ENCODE data around the gene NPEPL1. TPM values are rescaled to one million over a fixed set of nuclear protein-coding genes. Genes with fewer than 3 reads are reported as not detected.
A peak's percentile ranks its signal among the peaks of the same experiment; 100 is the strongest.

Gene NPEPL1
- total RNA-seq, 1 donor from 2014 or later, result 22.3 TPM

DNA sequence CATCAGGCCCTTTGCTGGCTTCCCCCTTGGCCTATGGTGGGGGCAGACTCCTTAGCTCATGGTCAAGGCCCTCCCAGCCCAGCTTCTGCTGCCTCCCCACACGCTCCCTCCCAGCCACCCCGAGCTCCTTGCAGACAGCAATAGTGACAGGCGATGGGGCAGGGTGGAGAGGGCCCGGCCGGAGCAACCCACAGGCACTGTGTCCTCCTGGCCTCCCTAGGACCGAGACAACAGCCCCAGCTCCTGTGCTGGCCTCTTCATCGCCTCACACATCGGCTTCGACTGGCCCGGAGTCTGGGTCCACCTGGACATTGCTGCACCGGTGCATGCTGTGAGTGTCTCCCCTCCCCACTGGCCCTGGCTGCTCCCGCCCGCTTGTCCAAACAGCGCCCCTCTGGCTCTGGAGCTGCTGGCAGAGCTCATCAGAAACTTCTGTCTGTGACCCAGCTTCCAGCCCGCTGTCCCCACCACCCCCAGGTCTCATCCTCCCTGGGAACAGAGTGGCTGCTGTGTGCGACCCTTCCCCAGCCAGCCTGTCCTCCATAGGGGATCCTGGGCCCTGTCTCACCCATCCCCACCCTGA lies 21.8 kb downstream of the NPEPL1 start:
- intact Hi-C loops (cut with micrococcal nuclease), result no loop called here
- Mint-ChIP-seq H3K9me3 (no peaks in the 10 kb centered on the region), H3K27ac (no peak overlapping the region), H3K36me3 (ENCODE audit: low read depth) (no peaks in the 10 kb centered on the region), H3K4me3 (no peak overlapping the region), H3K27me3 (no peaks in the 10 kb centered on the region), H3K4me1 (no peaks in the 10 kb centered on the region)
- peak; percentile 46 for DNase-seq

DNA sequence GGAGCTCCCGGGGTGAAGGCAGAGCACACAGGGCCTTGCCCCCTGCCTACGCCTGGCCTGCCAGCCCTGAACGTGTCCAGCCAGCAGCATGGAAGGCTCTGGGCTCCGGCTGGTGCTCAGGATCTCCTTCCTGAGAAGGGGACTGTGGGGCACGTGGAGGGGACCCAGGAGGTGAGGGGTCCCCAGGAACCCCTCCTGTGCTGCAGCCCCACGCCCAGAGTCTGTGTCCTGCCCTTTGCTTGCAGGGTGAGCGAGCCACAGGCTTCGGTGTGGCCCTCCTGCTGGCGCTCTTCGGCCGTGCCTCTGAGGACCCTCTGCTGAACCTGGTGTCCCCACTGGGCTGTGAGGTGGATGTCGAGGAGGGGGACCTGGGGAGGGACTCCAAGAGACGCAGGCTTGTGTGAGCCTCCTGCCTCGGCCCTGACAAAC lies 22.3 kb downstream of the NPEPL1 start:
- Mint-ChIP-seq H3K9me3 (no peaks in the 10 kb centered on the region), H3K27ac (no peak overlapping the region), H3K36me3 (ENCODE audit: low read depth) (no peaks in the 10 kb centered on the region), H3K27me3 (no peaks in the 10 kb centered on the region), H3K4me3 (no peak overlapping the region), H3K4me1 (no peaks in the 10 kb centered on the region)
- DNase-seq, result peak; percentile 52
- intact Hi-C loops (cut with micrococcal nuclease), result no loop called here

DNA sequence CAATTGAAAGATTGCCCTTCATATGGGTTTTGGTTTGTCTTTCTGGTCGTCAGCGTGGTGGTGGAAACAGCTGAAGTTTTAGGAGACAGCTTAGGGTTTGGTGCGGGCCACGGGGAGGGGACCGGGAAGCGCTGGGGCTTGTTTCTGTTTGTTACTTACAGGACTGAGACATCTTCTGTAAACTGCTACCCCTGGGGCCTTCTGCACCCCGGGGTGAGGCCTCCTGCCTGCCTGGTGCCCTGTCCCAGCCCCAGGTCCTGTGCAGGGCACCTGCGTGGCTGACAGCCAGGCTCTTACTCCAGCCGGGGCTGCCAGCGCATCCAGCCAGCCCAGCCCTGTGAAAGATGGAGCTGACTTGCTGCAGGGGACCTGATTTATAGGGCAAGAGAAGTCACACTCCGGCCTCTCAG lies 22.8 kb downstream of the NPEPL1 start:
- Mint-ChIP-seq H3K27me3 (no peaks in the 10 kb centered on the region), H3K27ac (no peak overlapping the region), H3K36me3 (ENCODE audit: low read depth) (no peaks in the 10 kb centered on the region), H3K4me3 (no peak overlapping the region), H3K9me3 (no peaks in the 10 kb centered on the region), H3K4me1 (no peaks in the 10 kb centered on the region)
- DNase-seq, result peak; percentile 50
- intact Hi-C loops (cut with micrococcal nuclease), result no loop called here

DNA sequence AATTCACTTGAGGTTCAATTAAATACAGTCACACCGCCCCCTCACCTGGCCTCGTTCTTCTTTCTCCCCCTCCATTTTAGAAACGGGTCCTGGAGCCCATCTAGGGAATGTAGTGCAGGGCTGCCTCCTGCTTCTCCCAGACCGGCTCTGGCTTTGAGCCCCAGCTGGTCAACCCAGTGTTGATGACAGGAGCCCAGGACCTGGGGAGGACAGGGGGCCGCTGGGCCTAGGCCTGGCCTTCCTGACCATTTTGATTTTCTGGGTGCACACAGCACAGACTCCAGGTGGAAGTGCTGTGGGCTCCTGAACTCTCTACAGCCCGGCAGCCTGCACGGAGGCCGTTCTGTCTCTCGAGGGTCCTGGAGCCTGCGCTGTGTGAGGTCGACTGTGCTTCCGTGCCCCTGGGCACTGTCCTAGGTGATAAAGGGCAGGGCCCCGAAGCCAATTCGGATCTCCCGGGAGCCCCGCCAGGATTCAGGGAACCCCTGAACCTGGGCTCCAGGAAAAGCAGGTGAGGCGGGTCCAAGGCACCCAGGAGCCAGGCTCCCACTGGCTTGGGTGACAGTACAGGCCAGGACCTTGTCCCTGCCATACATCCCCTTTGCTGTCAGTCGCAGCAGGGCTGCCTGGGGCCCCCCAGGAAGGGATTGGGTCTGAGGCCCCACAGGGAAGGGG lies 23.3 kb downstream of the NPEPL1 start:
- Mint-ChIP-seq H3K4me1 (no peaks in the 10 kb centered on the region), H3K27me3 (peaks cover 3% of the 10 kb centered on the region), H3K27ac (no peak overlapping the region), H3K36me3 (ENCODE audit: low read depth) (no peaks in the 10 kb centered on the region), H3K4me3 (no peak overlapping the region), H3K9me3 (no peaks in the 10 kb centered on the region)
- intact Hi-C loops (cut with micrococcal nuclease), result no loop called here
- DNase-seq, result peak; percentile 45

DNA sequence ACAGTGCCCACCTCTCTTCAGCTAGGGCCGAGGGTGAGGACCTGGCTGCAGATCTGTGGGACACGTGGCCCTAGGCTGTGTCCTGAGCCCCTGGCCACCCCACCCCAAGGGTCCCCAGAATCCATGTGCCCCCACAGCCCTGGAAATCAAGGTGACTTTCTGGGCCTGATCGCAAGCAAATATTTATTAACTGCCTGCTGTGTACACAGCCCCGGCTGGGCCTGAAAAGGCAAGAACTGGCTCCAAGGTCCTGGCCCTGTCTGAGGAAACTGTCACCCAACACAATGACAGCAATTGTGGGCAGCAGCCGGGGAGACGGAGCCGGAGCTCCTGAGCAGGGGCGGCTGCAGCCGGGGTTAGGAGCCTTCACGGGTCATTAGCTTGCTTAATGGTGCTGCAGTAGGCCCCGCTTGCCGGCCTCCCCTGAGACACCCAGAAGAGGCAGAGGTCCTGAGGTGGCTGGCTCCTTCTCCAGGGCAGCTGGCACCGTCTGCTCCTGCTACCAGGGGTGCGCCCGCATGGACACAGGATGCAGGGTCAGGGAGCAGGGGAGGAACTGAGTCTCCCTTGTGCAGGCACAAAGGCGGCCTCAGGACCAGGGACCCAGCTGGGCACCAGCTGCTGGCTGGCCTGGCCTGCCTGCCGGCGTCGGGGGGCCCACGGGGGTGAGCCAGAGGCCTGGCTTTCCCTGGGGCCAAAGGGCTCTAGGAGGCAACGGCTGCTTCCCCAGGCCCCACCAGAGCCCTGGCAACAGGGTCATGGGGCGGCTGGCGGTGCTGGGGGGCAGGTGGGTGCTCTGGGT lies 24.1 kb downstream of the NPEPL1 start:
- DNase-seq, result peak; percentile 51
- Mint-ChIP-seq H3K4me3 (no peak overlapping the region), H3K27me3 (peaks cover 8% of the 10 kb centered on the region), H3K27ac (no peak overlapping the region), H3K9me3 (no peaks in the 10 kb centered on the region), H3K4me1 (no peaks in the 10 kb centered on the region), H3K36me3 (ENCODE audit: low read depth) (no peaks in the 10 kb centered on the region)
- intact Hi-C loops (cut with micrococcal nuclease), result no loop called here

DNA sequence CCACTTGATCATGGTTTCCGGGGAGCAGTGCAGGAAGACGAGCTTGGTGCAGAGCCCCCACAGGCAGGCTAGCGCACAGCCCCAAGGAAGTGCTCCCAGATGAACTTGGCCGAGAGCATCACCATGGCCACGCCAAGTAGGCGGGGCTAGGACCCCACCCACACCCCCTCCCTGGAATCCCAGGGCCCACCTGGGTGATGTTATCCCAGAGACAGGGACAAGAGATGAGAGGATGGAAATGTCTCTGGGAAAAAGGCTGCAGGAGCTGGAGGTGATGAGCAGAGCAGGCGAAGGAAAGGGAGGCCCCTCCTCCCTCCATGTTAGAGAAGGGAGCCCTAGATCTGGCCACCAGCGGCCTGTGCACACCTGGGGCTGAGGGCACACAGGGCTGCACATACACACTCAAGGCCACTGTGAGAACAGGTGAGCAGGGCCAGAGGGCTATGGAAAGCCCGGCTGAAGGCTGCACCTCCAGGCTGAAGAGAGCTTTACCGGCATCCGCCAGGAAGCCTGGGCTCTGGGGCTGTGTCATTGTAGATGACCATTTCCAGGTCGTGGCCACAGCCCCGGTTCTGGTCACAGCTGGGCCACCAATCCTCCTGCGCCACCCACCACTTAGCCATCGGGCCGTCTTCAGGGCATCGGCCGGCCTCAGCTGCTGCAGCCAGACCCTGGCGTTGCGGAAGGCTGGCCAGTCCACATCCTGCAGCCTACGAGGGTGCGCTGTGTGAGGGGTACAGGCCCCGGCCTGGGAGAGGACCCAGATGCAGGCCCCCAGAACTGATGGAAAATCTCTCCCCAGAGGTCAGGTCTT lies 24.9 kb downstream of the NPEPL1 start:
- Mint-ChIP-seq H3K4me3 (no peak overlapping the region), H3K27ac (no peak overlapping the region), H3K27me3 (peaks cover 14% of the 10 kb centered on the region), H3K36me3 (ENCODE audit: low read depth) (no peaks in the 10 kb centered on the region), H3K9me3 (no peaks in the 10 kb centered on the region), H3K4me1 (no peaks in the 10 kb centered on the region)
- intact Hi-C loops (cut with micrococcal nuclease), result no loop called here
- DNase-seq, result no peak

DNA sequence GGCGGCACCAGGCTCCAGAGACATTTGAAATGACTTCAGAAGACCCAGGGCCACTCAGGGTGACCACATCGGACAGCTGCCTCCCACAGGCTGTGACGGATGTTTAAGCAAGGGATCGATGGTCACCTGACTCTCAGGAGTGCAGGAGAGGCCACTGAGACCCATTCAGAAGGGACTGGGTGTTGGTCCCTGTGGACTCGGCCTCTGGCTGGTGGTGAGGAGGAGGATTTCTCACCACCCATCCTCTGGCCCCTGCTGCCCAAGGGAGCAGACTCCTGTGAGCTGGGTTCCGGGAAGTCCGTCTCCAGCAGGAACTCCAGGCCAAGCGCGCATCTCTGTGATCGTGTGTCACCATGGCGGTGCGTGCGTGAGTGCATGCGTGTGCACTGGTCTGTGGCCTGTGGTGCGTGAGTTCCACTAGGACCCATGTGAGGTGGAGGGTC lies 25.5 kb downstream of the NPEPL1 start:
- no peak overlapping the region for H3K27ac Mint-ChIP-seq
- peak; percentile 52 for DNase-seq
- no peak overlapping the region for H3K4me3 Mint-ChIP-seq

DNA sequence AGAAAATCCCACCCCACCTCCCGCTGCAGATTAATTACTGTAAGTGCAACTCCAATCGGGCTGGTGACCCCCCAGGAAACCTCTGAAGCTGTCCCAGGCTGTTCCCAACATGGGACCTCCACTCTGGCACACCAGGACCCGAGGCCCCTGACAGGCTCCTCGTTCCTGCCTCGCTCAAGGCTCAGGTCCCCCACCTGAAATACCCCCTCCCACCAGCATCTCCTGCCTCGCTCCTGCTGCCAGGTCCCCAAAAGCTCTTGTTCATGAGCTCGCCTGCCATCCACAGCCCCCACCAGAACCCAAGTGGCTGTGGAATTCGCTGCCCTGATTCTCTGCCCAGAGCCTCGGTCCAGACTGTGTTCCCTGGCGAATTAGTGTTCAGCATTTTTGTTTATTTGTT lies 26.1 kb downstream of the NPEPL1 start:
- H3K36me3 Mint-ChIP-seq (ENCODE audit: low read depth), result no peaks in the 10 kb centered on the region
- no peak overlapping the region for H3K27ac Mint-ChIP-seq
- no peak overlapping the region for H3K4me3 Mint-ChIP-seq
- intact Hi-C loops (cut with micrococcal nuclease), result no loop called here
- peaks cover 26% of the 10 kb centered on the region for H3K27me3 Mint-ChIP-seq
- no peaks in the 10 kb centered on the region for H3K9me3 Mint-ChIP-seq
- no peaks in the 10 kb centered on the region for H3K4me1 Mint-ChIP-seq
- no peak for DNase-seq

More for the DNA sequence above, 25.5 kb downstream of the NPEPL1 start:
- intact Hi-C loops (cut with micrococcal nuclease), result no loop called here
- Mint-ChIP-seq H3K9me3 (no peaks in the 10 kb centered on the region), H3K36me3 (ENCODE audit: low read depth) (no peaks in the 10 kb centered on the region), H3K27me3 (peaks cover 20% of the 10 kb centered on the region), H3K4me1 (no peaks in the 10 kb centered on the region)

DNA sequence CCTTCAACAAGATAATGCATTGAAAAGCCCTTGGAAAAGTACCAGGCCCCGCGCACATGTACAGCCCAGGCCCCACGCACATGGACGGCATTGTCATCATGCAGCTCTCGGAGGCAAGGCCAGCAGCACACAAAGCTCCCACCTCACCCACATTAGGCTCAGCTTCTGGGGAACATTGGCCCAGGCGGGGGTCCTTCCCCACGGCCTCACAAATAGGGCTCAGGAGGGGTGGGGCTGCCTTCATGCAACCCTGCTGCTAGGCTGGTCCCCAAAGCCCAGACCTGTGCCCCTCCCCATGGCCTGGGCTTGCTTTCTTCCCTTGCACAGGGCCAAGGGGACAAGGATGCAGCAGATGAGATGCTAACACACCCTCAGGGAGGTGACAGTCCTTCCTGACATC lies 26.7 kb downstream of the NPEPL1 start:
- H3K4me1 Mint-ChIP-seq, result no peaks in the 10 kb centered on the region
- no peak overlapping the region for H3K4me3 Mint-ChIP-seq
- intact Hi-C loops (cut with micrococcal nuclease), result no loop called here
- no peak overlapping the region for H3K27ac Mint-ChIP-seq
- H3K9me3 Mint-ChIP-seq, result peaks cover under 1% of the 10 kb centered on the region
- DNase-seq, result peak; percentile 49
- H3K36me3 Mint-ChIP-seq (ENCODE audit: low read depth), result no peaks in the 10 kb centered on the region
- H3K27me3 Mint-ChIP-seq, result peaks cover 31% of the 10 kb centered on the region

DNA sequence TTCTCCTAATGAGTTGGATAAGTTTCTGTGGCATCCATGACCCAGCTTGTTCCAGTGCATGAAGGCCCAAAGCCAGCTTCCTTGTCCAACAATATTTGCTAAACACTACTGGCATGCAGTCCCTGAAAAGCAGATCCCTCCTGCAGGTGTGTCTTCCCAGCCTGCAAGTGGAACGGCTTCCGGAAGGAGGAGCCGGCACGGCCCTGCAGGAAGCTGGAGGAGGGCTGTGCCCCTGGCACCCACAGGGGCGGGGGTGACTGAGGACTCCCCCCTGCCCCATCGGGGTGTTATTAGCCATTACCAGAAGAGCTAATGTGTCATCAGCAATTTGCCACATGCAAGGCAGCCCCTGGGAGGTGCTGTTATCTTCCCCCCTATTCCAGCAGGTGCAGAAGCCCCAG lies 27.4 kb downstream of the NPEPL1 start:
- no peaks in the 10 kb centered on the region for H3K4me1 Mint-ChIP-seq
- H3K27me3 Mint-ChIP-seq, result peaks cover 38% of the 10 kb centered on the region
- no peak overlapping the region for H3K27ac Mint-ChIP-seq
- H3K9me3 Mint-ChIP-seq, result peaks cover 8% of the 10 kb centered on the region
- DNase-seq, result no peak
- H3K36me3 Mint-ChIP-seq (ENCODE audit: low read depth), result no peaks in the 10 kb centered on the region
- H3K4me3 Mint-ChIP-seq, result no peak overlapping the region
- intact Hi-C loops (cut with micrococcal nuclease), result no loop called here

DNA sequence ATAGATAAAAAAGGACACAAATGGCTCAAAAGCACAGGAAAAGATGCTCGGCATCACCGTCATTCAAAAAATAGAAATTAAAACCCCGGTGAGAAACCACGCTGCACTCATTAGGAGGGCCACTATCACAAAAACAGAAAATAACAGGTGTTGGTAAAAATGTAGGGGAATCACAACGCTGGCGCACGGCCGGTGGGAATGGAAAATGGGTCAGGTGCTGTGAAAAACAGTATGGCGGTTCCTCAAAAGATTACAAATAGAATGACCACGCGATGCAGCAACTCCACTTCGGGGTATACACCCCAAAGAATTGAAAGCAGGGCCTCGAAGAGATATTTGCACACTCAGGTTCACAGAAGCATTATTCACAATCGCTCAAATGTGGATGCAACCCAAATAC lies 28.3 kb downstream of the NPEPL1 start:
- peaks cover 8% of the 10 kb centered on the region for H3K9me3 Mint-ChIP-seq
- H3K27ac Mint-ChIP-seq, result no peak overlapping the region
- H3K36me3 Mint-ChIP-seq (ENCODE audit: low read depth), result no peaks in the 10 kb centered on the region
- no peaks in the 10 kb centered on the region for H3K4me1 Mint-ChIP-seq
- DNase-seq, result no peak
- H3K27me3 Mint-ChIP-seq, result peaks cover 40% of the 10 kb centered on the region
- no peak overlapping the region for H3K4me3 Mint-ChIP-seq
- intact Hi-C loops (cut with micrococcal nuclease), result no loop called here

DNA sequence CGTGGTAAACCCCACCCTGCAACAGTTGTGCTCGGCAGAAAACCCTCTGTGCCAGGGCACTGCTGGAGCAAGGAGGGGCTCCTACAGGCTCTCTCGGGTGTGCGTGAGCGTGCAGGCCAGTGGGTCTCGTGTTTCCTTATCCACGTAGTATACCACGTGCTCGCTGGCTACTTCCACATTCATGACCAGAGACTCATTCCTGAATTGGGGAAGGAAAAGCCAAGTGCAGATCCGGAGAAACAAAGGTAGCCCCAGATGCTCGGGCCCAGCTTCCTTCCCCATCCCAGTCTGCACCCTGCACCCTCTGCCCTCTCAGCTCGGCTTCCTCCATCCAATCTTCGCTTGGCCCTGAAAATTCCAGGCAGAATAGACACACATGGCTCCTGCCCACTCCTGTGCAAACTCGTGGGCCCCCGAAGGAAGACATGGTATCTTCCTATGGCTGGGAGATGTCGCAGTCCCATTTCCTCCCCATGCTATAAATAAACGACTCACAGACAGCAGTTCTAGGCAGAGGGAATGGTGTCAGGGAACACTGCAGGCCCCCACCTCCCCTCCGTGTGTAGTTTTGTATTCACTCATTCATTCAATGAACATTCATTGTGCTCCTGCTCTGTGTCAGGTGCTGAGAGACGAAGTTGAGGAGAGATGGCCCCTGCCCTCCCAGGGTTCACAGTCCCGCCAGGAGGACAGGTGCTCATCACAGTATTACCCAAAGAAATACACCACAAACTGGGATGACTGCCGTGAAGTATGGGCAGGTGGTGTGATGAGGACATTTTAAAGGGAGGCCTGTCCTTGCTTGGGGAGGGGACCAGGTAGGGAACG lies 29.6 kb downstream of the NPEPL1 start:
- H3K27ac Mint-ChIP-seq, result no peak overlapping the region
- no peak for DNase-seq
- H3K4me3 Mint-ChIP-seq, result no peak overlapping the region
- peaks cover 43% of the 10 kb centered on the region for H3K27me3 Mint-ChIP-seq
- no peaks in the 10 kb centered on the region for H3K4me1 Mint-ChIP-seq
- peaks cover 8% of the 10 kb centered on the region for H3K9me3 Mint-ChIP-seq
- intact Hi-C loops (cut with micrococcal nuclease), result no loop called here
- no peaks in the 10 kb centered on the region for H3K36me3 Mint-ChIP-seq (ENCODE audit: low read depth)
